ENCODE measurements around the gene ARID1B.

DNA sequence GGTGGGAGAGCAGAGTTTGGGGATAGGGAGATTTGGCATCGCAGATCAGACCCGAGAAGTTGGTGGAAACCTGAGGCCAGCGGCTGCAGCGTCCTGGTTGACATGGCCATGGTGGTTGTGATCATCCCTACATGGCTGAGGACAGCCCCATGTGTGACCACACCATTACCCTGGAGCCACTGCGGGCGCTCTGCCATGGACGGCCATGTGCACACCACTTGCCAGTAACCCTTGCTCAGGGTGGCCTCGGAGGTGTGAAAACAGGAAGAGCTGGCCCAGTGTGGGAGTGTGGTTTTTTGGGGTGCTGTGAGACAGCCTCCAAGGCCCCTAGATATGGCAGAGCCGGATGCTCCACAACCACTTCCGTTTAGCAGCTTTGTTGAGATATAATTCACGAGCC is 481.7 kb downstream of the ARID1B start:
- TF ChIP-seq, protein P1, sequence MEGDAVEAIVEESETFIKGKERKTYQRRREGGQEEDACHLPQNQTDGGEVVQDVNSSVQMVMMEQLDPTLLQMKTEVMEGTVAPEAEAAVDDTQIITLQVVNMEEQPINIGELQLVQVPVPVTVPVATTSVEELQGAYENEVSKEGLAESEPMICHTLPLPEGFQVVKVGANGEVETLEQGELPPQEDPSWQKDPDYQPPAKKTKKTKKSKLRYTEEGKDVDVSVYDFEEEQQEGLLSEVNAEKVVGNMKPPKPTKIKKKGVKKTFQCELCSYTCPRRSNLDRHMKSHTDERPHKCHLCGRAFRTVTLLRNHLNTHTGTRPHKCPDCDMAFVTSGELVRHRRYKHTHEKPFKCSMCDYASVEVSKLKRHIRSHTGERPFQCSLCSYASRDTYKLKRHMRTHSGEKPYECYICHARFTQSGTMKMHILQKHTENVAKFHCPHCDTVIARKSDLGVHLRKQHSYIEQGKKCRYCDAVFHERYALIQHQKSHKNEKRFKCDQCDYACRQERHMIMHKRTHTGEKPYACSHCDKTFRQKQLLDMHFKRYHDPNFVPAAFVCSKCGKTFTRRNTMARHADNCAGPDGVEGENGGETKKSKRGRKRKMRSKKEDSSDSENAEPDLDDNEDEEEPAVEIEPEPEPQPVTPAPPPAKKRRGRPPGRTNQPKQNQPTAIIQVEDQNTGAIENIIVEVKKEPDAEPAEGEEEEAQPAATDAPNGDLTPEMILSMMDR (conservative IDR thresholded peaks at IDR 0.05; ENCODE audit: low read depth, low read length) = no peak
- TF ChIP-seq EZH2 (IDR thresholded peaks at IDR 0.05; ENCODE audit: low read length, unreplicated experiment) (no peak), EZH2phosphoT487 (IDR thresholded peaks at IDR 0.05; ENCODE audit: borderline replicate concordance, low read length) (no peak)
